HG02840 (cell line): ENCODE data around the gene PRELID2.
"Not testable (repeated sequence)": the region's sequence is repeated elsewhere in the genome, so short reads cannot be mapped to it uniquely, and the experiment has no call there.

Experiments
- ATAC-seq: cut with Tn5 transposase; IDR thresholded peaks from one replicate; pipeline ENCODE4 v1.9.1; 2021; ENCODE audit warnings: mild to moderate bottlenecking, moderate library complexity, moderate number of reproducible peaks; ENCODE audit not compliant: unreplicated experiment, low FRiP score

Gene PRELID2

GRCh38 chr5:145840458-145841132, 5.5 kb upstream of the PRELID2 start:
- no peak for ATAC-seq

- no peak for ATAC-seq
Observed at GRCh38 chr5:145838276-145838675, 3.1 kb upstream of the PRELID2 start.

GRCh38 chr5:145836241-145836640, 1.1 kb upstream of the PRELID2 start:
- ATAC-seq = not testable (repeated sequence)

- no peak for ATAC-seq
Observed at GRCh38 chr5:145835848-145836239, 702 bp upstream of the PRELID2 start.

GRCh38 chr5:145834554-145834916, 607 bp downstream of the PRELID2 start:
- ATAC-seq = no peak

GRCh38 chr5:145833631-145834200, 1.4 kb downstream of the PRELID2 start:
- ATAC-seq = no peak

- ATAC-seq = no peak
Observed at GRCh38 chr5:145830594-145830993, 4.5 kb downstream of the PRELID2 start.

- no peak for ATAC-seq
Observed at GRCh38 chr5:145829708-145830361, 5.3 kb downstream of the PRELID2 start.

- no peak for ATAC-seq
Observed at GRCh38 chr5:145826895-145827674, 8.1 kb downstream of the PRELID2 start.

GRCh38 chr5:145825751-145826180, 9.4 kb downstream of the PRELID2 start:
- ATAC-seq = no peak

GRCh38 chr5:145824040-145824439, 11.1 kb downstream of the PRELID2 start:
- no peak for ATAC-seq

GRCh38 chr5:145818604-145819003, 16.5 kb downstream of the PRELID2 start:
- no peak for ATAC-seq

GRCh38 chr5:145812877-145813276, 22.3 kb downstream of the PRELID2 start:
- no peak for ATAC-seq

GRCh38 chr5:145811834-145812625, 23.1 kb downstream of the PRELID2 start:
- ATAC-seq = no peak

GRCh38 chr5:145806923-145807322, 28.2 kb downstream of the PRELID2 start:
- no peak for ATAC-seq

- ATAC-seq = no peak
Observed at GRCh38 chr5:145805819-145806218, 29.3 kb downstream of the PRELID2 start.

GRCh38 chr5:145804701-145805100, 30.4 kb downstream of the PRELID2 start:
- ATAC-seq = no peak

- no peak for ATAC-seq
Observed at GRCh38 chr5:145803112-145804004, 31.8 kb downstream of the PRELID2 start.

- ATAC-seq = no peak
Observed at GRCh38 chr5:145801195-145801594, 33.9 kb downstream of the PRELID2 start.
